22Rv1 (cell line): ENCODE data around the gene GBE1.

Experiments
- CTCF ChIP-seq: fragments of 450-650 bp; IDR thresholded peaks from 2 replicates; pipeline ENCODE4 v1.5.1; 2017; ENCODE audit warnings: mild to moderate bottlenecking
- ZFX ChIP-seq: fragments of 450-650 bp; IDR thresholded peaks from 2 replicates; pipeline ENCODE4 v1.6.1; 2017; ENCODE audit warnings: antibody characterized with exemption, borderline replicate concordance

- TF ChIP-seq CTCF: no peak
- TF ChIP-seq ZFX: no peak
Measured at GRCh38 chr3:81709606-81710005, 51.8 kb downstream of the GBE1 start.
